K562 (cell line): ENCODE measurements around the gene WDR46.

ENCODE experiments used
- CEBPG ChIP-seq, 3 experiments: fragments of 200-800 bp in 1 of 3; sonication (Bioruptor generic) in 1 of 3; sonication (generic) in 1 of 3; formaldehyde crosslinking in 1 of 3; IDR thresholded peaks in 2 of 3; conservative IDR thresholded peaks in 1 of 3; 2 replicates each; pipeline versions ENCODE4 v1.6.1 to v1.8.0; 2016 to 2022; ENCODE audit warnings: missing compliant biosample characterization in 2 of 3, missing genetic modification characterization in 2 of 3, mild to moderate bottlenecking in 1 of 3, missing genetic modification reagents in 1 of 3
- FOXA1 ChIP-seq: fragments of 450-650 bp; IDR thresholded peaks from 2 replicates; pipeline ENCODE4 v1.6.1; 2016; ENCODE audit warnings: mild to moderate bottlenecking, borderline replicate concordance
- KAT7 ChIP-seq: sonication (generic); formaldehyde crosslinking; IDR thresholded peaks from 2 replicates; pipeline ENCODE4 v1.8.0; 2022; ENCODE audit warnings: missing genetic modification reagents, mild to moderate bottlenecking, borderline replicate concordance
- NFE2 ChIP-seq: IDR thresholded peaks from 2 replicates; pipeline ENCODE4 v1.6.1; 2014; ENCODE audit warnings: antibody characterized with exemption, low read depth
- POLR2A ChIP-seq: fragments of 450-650 bp; conservative IDR thresholded peaks from 2 replicates; pipeline ENCODE4 v1.6.1; 2016
- PRPF4 ChIP-seq: fragments of 200-400 bp; formaldehyde crosslinking; IDR thresholded peaks from one replicate; pipeline ENCODE4 v1.6.1; 2017; ENCODE audit warnings: low read length, low read depth, mild to moderate bottlenecking; ENCODE audit not compliant: insufficient read depth, poor library complexity, severe bottlenecking
- SMARCA4 ChIP-seq: fragments of 450-650 bp; IDR thresholded peaks from 2 replicates; pipeline ENCODE4 v1.6.1; 2016
- SMARCC2 ChIP-seq: fragments of 450-650 bp; IDR thresholded peaks from 2 replicates; pipeline ENCODE4 v1.6.1; 2017; ENCODE audit warnings: antibody characterized with exemption, moderate library complexity, mild to moderate bottlenecking, low read depth
- SP1 ChIP-seq: sonication (generic); formaldehyde crosslinking; IDR thresholded peaks from 2 replicates; pipeline ENCODE4 v1.8.1; 2022; ENCODE audit warnings: mild to moderate bottlenecking, missing genetic modification reagents
- TAF1 ChIP-seq: IDR thresholded peaks from 2 replicates; pipeline ENCODE4 v1.6.1; 2011; ENCODE audit warnings: mild to moderate bottlenecking, low read length, moderate library complexity; ENCODE audit not compliant: insufficient read depth, control insufficient read depth, severe bottlenecking; ENCODE audit errors: extremely low read depth
- ZBTB9 ChIP-seq: fragments of 450-650 bp; formaldehyde crosslinking; IDR thresholded peaks from 2 replicates; pipeline ENCODE4 v1.4.0; 2020; ENCODE audit warnings: mild to moderate bottlenecking, moderate library complexity
- ZNF316 ChIP-seq: fragments of 450-650 bp; IDR thresholded peaks from 2 replicates; pipeline ENCODE4 v1.6.1; 2016
- TF ChIP-seq, protein P1 (sequence below): fragments of 150-350 bp; conservative IDR thresholded peaks from 2 replicates; pipeline ENCODE4 v1.6.1; 2014; ENCODE audit warnings: low read length

DNA sequence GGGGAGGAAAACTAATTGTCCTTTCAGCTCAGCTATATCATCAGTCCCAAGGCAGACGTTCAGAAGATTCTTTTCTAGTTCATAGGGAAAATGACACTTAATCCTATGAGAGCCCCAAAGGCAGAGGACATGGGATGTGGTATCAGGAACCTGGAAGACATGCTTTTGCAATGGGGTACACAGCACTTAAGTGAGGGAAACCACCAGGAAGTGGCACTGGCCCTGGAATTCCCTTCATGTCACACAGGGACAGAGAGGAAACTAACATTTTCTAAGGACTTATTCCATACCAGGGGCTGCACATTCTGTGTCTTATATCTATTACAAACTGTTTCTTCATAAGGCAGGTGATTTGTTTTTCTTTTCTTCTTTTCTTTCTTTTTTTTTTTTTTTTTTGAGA, 45.6 kb downstream of the WDR46 start:
- TF ChIP-seq PRPF4 (no peak), ZNF316 (no peak), SMARCA4 (no peak), ZBTB9 (CRISPR knock-in tag) (no peak), TAF1 (no peak), SP1 (no peak), NFE2 (no peak), SMARCC2 (no peak), KAT7 (no peak), FOXA1 (no peak), CEBPG (CRISPR knock-in tag; IDR thresholded peaks at IDR 0.05) (no peak), CEBPG (tag; conservative IDR thresholded peaks at IDR 0.05 in 1 of 2, IDR thresholded peaks at IDR 0.05 in 1 of 2) (no peak), POLR2A (no peak)
- TF ChIP-seq, protein P1, sequence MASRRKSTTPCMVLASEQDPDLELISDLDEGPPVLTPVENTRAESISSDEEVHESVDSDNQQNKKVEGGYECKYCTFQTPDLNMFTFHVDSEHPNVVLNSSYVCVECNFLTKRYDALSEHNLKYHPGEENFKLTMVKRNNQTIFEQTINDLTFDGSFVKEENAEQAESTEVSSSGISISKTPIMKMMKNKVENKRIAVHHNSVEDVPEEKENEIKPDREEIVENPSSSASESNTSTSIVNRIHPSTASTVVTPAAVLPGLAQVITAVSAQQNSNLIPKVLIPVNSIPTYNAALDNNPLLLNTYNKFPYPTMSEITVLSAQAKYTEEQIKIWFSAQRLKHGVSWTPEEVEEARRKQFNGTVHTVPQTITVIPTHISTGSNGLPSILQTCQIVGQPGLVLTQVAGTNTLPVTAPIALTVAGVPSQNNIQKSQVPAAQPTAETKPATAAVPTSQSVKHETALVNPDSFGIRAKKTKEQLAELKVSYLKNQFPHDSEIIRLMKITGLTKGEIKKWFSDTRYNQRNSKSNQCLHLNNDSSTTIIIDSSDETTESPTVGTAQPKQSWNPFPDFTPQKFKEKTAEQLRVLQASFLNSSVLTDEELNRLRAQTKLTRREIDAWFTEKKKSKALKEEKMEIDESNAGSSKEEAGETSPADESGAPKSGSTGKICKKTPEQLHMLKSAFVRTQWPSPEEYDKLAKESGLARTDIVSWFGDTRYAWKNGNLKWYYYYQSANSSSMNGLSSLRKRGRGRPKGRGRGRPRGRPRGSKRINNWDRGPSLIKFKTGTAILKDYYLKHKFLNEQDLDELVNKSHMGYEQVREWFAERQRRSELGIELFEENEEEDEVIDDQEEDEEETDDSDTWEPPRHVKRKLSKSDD = no peak
